ENCODE data around the gene POLR3K. TPM values are rescaled to one million over a fixed set of nuclear protein-coding genes. Genes with fewer than 3 reads are reported as not detected.

POLR3K gene
- total RNA-seq, 1 donor from 2014 or later: 12.8 TPM

- no peak for DNase-seq (ENCODE audit: extremely low spot score in 2 of 2)
- peak overlapping the region; percentile 74 to 98 for H3K4me3 ChIP-seq
- TF ChIP-seq CTCF (IDR thresholded peaks at IDR 0.05) (no peak), POLR2A (IDR thresholded peaks at IDR 0.05) (no peak), POLR2AphosphoS5 (IDR thresholded peaks at IDR 0.05; ENCODE audit: insufficient read depth in 1 of 2, low read depth in 1 of 2) (peak in 1 of 2 donors; percentile 67)
- peak overlapping the region; percentile 89 for H3K27ac ChIP-seq
- H3K4me1 ChIP-seq: peaks cover 70% of the 10 kb centered on the region
- intact Hi-C loops (cut with DNase I): no loop called here
- no peaks in the 10 kb centered on the region for H3K27me3 ChIP-seq
- H3K36me3 ChIP-seq: no peaks in the 10 kb centered on the region
- no peaks in the 10 kb centered on the region for H3K9me3 ChIP-seq
Observed at GRCh38 chr16:75580-76501, 22.4 kb upstream of the POLR3K start.

- intact Hi-C loops (cut with DNase I): no loop called here
- Histone ChIP-seq H3K36me3 (no peaks in the 10 kb centered on the region), H3K4me1 (peaks cover 80% of the 10 kb centered on the region), H3K9me3 (no peaks in the 10 kb centered on the region), H3K4me3 (no peak overlapping the region), H3K27me3 (no peaks in the 10 kb centered on the region), H3K27ac (peak overlapping the region; percentile 89)
- TF ChIP-seq CTCF (IDR thresholded peaks at IDR 0.05) (no peak), POLR2A (IDR thresholded peaks at IDR 0.05) (no peak), POLR2AphosphoS5 (IDR thresholded peaks at IDR 0.05; ENCODE audit: insufficient read depth in 1 of 2, low read depth in 1 of 2) (no peak)
- DNase-seq (ENCODE audit: extremely low spot score in 2 of 2): no peak
Observed at GRCh38 chr16:74747-75334, 21.4 kb upstream of the POLR3K start.

- intact Hi-C loops (cut with DNase I): no loop called here
- no peak for TF ChIP-seq POLR2AphosphoS5 (IDR thresholded peaks at IDR 0.05; ENCODE audit: insufficient read depth in 1 of 2, low read depth in 1 of 2)
- TF ChIP-seq POLR2A (IDR thresholded peaks at IDR 0.05): no peak
- TF ChIP-seq CTCF (IDR thresholded peaks at IDR 0.05): no peak
- H3K9me3 ChIP-seq: no peaks in the 10 kb centered on the region
- no peak for DNase-seq (ENCODE audit: extremely low spot score in 2 of 2)
- H3K4me3 ChIP-seq: no peak overlapping the region
- peak overlapping the region; percentile 89 for H3K27ac ChIP-seq
- peaks cover 84% of the 10 kb centered on the region for H3K4me1 ChIP-seq
- no peaks in the 10 kb centered on the region for H3K36me3 ChIP-seq
- H3K27me3 ChIP-seq: no peaks in the 10 kb centered on the region
Observed at GRCh38 chr16:74051-74746, 20.8 kb upstream of the POLR3K start.

GRCh38 chr16:72561-73548 is 19.4 kb upstream of the POLR3K start, which contains the start of gene RHBDF1:
RHBDF1 (minus strand) TSS chr16:72631; CDS start chr16:65015, 7,616 bp downstream.
- H3K4me1 ChIP-seq: peaks cover 89% of the 10 kb centered on the region
- H3K27me3 ChIP-seq: no peaks in the 10 kb centered on the region
- peak within 1 kb of the TSS; percentile 73 to 81 for H3K4me3 ChIP-seq
- intact Hi-C loops (cut with DNase I): no loop called here
- H3K27ac ChIP-seq: peak within 1 kb of the TSS; percentile 92
- H3K36me3 ChIP-seq: no peaks in the 10 kb centered on the region
- TF ChIP-seq CTCF (IDR thresholded peaks at IDR 0.05) (no peak), POLR2A (IDR thresholded peaks at IDR 0.05) (peak in 1 of 2 donors; percentile 52), POLR2AphosphoS5 (IDR thresholded peaks at IDR 0.05; ENCODE audit: insufficient read depth in 1 of 2, low read depth in 1 of 2) (peak in 1 of 2 donors; percentile 35)
- no peaks in the 10 kb centered on the region for H3K9me3 ChIP-seq
- DNase-seq (ENCODE audit: extremely low spot score in 2 of 2): no peak

Data from vagina (tissue), 2 donors.